Islet precursor cell (in vitro differentiated cells): Measurements from ENCODE around the gene SLIT3.

Source experiments
- DNase-seq: peaks from one replicate; pipeline ENCODE4 v3.0.0-alpha.2; 2018

Gene SLIT3

DNA sequence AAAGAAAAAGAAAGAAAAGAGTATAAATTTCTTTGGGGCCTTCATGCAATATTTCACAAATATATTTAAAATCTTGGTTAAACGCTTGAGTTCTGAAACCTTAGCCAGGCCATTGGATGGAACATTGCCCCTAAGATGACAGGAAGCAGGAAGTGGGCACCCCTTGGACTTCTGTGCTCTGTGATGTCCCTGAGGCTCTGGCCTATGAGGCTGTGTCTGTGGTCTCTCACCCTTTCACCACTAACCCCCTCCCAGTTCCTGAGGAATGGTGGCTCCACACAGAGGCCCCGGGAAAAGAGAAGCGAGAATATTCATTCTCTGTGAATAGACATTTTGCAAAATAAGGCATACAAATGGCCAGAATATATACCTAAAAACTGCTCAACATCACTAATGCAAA is 401.3 kb downstream of the SLIT3 start:
- no peak for DNase-seq

- no peak for DNase-seq
Measured at GRCh38 chr5:168899264-168899663, 401.7 kb downstream of the SLIT3 start.

- no peak for DNase-seq
Measured at GRCh38 chr5:168898247-168898911, 402.6 kb downstream of the SLIT3 start.

- DNase-seq = no peak
Measured at GRCh38 chr5:168897387-168898122, 403.4 kb downstream of the SLIT3 start.

DNA sequence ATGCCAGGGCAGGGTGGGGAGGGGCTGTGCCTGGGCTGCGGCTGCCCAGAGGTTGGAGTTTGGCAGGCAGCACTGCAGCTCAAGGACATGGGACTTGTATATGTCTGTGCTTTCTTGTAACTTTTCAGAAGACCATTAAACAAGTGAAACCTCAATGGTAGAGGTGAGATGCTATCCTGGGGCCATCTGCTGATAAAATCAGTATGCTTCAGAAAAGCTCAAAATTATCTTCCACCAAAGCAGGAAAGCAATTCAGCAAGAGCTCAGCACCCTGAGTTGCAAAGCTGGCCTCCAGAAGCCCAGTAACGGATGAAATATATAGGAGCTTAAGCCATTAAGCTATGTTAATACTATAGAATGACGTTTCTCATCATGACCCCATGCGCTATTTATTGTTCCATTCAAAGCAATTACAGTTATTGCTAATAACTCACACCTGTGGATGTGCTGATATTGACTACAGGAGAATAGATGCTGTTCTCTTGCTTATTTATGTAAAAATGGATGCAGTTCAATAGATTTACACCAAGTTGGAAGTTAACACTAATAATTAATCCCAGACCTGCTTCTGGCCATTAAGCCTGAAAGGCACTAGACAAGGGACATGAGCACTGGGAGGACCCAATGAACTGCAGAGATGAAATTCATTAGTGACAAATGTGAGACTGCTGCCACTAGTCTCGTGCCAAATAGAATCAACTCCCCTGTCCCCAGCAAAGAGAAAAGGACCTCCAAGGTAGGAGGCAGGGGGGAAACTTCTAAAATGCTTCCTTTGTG is 405.5 kb downstream of the SLIT3 start:
- DNase-seq = no peak

- no peak for DNase-seq
Measured at GRCh38 chr5:168893283-168893682, 407.7 kb downstream of the SLIT3 start.

DNA sequence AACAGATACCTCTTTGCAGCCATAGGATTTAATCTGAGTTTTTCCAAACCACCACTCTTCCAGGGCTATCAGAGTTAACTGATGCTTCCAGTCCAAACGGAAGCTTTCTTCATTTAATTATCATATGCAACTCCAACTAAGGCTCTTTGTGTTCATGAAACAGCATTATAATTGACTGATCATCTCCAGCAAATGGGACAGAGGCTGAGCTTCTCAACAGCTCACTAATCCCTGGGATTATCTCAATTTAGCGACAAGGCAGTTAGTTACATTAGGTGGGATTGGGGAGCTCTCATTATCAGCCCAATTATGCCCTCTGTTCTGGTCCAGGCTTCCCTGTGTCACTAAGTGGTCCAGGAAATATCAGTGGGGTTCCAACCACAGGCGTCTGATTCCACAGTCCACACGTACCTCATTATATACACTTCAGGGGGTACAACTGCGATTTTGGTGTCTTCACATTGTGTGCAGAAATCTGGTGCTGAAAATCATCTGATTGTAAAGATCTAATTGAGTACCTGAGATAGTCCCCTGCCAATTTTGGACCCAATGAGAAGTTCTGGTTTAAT is 408.2 kb downstream of the SLIT3 start:
- DNase-seq = no peak

- DNase-seq = no peak
Measured at GRCh38 chr5:168890816-168891812, 409.8 kb downstream of the SLIT3 start.

- no peak for DNase-seq
Measured at GRCh38 chr5:168889039-168889438, 411.9 kb downstream of the SLIT3 start.

DNA sequence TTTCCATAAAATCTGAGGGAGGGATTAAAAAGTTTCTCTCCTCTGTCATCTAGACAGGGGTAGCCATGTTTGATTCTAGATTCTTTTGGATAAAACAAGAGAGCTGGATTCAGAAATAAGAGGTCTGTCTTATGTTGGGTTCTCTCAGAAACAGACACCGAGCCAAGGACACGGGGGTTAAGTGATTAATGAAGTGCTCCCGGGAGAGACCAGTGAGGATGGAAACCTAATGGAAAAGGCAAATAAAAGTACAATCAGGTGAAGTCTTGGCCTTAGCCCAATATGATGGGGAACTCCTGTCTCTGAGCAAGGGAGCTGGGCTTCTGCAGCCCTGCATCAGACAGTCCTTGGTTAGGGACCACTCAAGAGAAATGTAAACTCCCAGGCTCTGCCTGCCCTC is 413.0 kb downstream of the SLIT3 start:
- DNase-seq = no peak

DNA sequence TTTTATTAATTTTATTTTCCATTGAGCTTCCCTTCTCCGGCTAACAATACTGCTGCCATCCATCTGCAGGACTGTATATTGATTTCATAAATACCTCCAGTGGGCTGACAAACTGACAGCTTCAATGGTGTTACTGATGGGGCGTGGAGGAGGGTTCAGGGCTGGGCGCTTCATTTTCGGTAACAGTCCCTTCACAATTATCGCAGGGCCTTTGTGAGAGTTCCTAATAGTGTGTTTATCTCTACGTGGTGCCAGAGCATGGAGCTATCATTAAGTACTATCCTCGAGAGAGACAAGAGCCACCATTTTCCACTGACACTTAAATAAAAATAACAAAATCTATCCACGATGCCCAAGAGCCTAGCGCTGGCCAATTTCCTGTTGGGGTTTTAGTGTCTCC is 414.8 kb downstream of the SLIT3 start:
- DNase-seq = no peak

DNA sequence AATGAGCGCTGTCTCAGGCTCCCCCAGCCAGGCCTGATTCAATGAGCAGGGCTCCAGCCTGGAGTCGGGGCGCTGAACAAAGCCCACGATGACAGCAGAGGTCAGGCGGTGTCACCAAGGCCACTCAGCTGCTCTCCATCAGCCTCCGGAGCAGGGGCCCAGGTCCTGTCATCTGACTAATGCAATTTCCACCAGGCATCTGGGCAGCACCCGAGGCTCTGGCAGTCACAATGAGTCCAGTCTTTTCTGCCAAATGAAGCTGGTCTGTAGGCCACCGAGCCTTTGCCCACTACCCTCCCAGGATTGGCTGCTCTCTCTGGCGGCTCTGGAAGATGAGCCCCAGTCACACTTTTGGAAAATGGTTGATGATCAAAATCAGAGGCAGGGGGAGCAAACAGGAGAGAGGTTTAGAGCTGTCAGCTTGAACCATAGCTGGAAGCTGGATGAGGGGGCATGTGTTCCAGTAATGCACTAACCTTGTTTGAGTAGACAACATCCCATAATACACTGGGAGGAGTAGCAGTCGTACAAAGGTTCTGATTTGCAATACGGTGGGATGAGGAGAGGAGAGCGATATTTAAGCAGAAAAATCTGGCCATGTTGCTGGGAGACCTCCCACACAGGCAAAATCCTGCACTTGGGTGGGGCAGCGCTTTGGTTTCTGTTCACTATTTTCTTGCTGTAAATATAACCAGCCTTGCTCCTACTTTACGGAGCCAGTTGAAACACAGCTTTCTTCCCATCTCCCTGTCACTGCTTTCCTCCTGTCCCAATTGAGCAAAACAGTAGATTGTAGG is 415.4 kb downstream of the SLIT3 start:
- DNase-seq = peak; percentile 62

GRCh38 chr5:168883991-168884390 is 416.9 kb downstream of the SLIT3 start:
- no peak for DNase-seq

DNA sequence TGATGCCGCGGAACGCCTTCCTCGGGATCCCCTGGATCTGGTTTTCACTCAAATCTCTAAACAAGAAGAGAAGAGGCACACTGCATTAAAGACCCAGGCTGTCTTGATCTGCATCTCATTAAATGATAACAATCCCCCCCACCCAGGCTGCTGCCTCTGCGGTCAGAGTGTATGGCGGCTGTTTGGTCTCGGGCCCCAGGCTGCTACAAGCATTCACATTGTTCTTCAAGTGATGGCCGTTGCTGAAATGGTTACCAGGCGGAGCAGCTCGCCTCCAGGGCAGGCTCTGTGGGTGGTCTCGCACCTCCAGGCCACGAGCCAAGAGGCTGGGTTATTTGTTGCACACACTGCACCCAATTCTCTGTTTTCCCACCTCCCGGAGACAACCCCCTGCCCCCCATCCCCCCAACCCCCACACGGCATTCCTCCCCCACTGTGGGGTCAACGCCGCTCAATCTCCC is 417.6 kb downstream of the SLIT3 start:
- peak; percentile 70 for DNase-seq

- no peak for DNase-seq
Measured at GRCh38 chr5:168882283-168882682, 418.7 kb downstream of the SLIT3 start.

GRCh38 chr5:168881427-168882149 is 419.4 kb downstream of the SLIT3 start:
- peak; percentile 91 for DNase-seq

DNA sequence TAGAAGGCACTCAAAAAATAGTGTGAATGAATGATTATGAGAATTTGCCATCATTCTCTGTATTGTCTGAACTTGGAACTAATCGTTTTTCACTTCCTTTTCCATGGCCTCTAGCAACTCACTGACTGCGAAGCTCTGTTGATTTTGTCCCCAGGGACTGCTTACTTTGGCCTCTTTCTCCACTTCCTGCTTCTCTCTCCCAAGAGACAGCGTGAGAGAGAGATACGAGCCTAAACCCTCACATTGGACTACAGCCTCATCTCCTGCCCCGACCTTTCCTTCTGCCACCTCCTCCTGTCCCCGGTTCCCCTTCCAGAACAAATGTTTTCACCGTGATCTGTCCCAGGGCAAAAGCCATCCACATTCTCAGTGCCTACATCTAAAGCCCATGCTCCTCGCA is 421.0 kb downstream of the SLIT3 start:
- no peak for DNase-seq

DNA sequence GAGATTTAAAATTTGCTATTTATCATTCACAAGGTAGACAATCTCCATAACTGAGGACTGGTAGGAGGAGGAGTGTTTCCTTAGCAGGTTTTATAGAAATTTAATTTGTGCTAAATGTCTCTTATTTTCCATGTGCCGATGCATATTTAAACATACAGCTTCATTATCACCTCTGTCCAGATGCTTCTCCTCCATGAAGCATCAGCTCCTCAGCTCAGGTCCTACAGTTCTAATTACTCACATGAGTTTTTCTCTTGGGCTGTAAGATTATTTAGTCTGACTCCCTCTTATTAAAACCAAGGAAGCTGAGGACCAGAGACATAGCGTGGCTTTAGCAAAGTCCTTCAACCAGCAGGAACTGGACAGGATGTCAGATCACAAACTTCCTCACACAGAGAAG is 421.6 kb downstream of the SLIT3 start:
- no peak for DNase-seq

- peak; percentile 72 for DNase-seq
Measured at GRCh38 chr5:168878135-168878745, 422.7 kb downstream of the SLIT3 start.
